ENCODE results near the gene CLCN3.

DNA sequence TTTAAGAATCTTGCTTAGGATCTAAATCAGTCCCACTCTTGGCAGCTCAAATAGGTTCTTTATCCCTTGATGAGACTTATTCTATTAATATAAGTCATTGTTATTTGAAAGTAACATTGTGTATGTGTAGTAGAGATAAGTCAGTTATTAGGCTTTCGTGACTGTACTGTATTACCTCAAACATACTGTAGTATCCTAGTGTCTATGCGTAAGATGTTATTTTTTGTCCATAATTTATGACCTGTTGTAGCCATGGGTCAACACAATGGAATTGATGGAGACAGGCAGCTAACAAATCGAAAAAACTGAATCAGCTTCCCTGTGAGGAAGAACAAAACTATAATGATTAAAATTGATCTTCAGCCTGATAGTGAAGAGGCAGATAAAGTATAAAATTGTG, 41.8 kb downstream of the CLCN3 start:
- TF ChIP-seq, protein P1, sequence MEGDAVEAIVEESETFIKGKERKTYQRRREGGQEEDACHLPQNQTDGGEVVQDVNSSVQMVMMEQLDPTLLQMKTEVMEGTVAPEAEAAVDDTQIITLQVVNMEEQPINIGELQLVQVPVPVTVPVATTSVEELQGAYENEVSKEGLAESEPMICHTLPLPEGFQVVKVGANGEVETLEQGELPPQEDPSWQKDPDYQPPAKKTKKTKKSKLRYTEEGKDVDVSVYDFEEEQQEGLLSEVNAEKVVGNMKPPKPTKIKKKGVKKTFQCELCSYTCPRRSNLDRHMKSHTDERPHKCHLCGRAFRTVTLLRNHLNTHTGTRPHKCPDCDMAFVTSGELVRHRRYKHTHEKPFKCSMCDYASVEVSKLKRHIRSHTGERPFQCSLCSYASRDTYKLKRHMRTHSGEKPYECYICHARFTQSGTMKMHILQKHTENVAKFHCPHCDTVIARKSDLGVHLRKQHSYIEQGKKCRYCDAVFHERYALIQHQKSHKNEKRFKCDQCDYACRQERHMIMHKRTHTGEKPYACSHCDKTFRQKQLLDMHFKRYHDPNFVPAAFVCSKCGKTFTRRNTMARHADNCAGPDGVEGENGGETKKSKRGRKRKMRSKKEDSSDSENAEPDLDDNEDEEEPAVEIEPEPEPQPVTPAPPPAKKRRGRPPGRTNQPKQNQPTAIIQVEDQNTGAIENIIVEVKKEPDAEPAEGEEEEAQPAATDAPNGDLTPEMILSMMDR (IDR thresholded peaks at IDR 0.05; ENCODE audit: low read depth, low read length, missing input control), result no peak
- TF ChIP-seq, protein P2, sequence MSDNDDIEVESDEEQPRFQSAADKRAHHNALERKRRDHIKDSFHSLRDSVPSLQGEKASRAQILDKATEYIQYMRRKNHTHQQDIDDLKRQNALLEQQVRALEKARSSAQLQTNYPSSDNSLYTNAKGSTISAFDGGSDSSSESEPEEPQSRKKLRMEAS (IDR thresholded peaks at IDR 0.05), result no peak
- TF ChIP-seq TAF1 (conservative IDR thresholded peaks at IDR 0.05), result no peak
- TF ChIP-seq, protein P3, sequence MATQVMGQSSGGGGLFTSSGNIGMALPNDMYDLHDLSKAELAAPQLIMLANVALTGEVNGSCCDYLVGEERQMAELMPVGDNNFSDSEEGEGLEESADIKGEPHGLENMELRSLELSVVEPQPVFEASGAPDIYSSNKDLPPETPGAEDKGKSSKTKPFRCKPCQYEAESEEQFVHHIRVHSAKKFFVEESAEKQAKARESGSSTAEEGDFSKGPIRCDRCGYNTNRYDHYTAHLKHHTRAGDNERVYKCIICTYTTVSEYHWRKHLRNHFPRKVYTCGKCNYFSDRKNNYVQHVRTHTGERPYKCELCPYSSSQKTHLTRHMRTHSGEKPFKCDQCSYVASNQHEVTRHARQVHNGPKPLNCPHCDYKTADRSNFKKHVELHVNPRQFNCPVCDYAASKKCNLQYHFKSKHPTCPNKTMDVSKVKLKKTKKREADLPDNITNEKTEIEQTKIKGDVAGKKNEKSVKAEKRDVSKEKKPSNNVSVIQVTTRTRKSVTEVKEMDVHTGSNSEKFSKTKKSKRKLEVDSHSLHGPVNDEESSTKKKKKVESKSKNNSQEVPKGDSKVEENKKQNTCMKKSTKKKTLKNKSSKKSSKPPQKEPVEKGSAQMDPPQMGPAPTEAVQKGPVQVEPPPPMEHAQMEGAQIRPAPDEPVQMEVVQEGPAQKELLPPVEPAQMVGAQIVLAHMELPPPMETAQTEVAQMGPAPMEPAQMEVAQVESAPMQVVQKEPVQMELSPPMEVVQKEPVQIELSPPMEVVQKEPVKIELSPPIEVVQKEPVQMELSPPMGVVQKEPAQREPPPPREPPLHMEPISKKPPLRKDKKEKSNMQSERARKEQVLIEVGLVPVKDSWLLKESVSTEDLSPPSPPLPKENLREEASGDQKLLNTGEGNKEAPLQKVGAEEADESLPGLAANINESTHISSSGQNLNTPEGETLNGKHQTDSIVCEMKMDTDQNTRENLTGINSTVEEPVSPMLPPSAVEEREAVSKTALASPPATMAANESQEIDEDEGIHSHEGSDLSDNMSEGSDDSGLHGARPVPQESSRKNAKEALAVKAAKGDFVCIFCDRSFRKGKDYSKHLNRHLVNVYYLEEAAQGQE (IDR thresholded peaks at IDR 0.05), result no peak
- TF ChIP-seq HNF4G (IDR thresholded peaks at IDR 0.05), result no peak
- TF ChIP-seq FOXA2 (IDR thresholded peaks at IDR 0.05), result no peak
- TF ChIP-seq, protein P4, sequence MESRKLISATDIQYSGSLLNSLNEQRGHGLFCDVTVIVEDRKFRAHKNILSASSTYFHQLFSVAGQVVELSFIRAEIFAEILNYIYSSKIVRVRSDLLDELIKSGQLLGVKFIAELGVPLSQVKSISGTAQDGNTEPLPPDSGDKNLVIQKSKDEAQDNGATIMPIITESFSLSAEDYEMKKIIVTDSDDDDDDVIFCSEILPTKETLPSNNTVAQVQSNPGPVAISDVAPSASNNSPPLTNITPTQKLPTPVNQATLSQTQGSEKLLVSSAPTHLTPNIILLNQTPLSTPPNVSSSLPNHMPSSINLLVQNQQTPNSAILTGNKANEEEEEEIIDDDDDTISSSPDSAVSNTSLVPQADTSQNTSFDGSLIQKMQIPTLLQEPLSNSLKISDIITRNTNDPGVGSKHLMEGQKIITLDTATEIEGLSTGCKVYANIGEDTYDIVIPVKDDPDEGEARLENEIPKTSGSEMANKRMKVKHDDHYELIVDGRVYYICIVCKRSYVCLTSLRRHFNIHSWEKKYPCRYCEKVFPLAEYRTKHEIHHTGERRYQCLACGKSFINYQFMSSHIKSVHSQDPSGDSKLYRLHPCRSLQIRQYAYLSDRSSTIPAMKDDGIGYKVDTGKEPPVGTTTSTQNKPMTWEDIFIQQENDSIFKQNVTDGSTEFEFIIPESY (IDR thresholded peaks at IDR 0.05), result no peak
- no peak for TF ChIP-seq NR2F2 (IDR thresholded peaks at IDR 0.05)
- TF ChIP-seq GABPA (IDR thresholded peaks at IDR 0.05 in 1 of 2, conservative IDR thresholded peaks at IDR 0.05 in 1 of 2), result no peak
- TF ChIP-seq HNF4A (conservative IDR thresholded peaks at IDR 0.05), result no peak
- TF ChIP-seq RAD21 (IDR thresholded peaks at IDR 0.05), result no peak
